GM19351 (cell line): ENCODE results near the gene KCNIP4.

Source experiments
- ATAC-seq: cut with Tn5 transposase; IDR thresholded peaks from one replicate; pipeline ENCODE4 v1.9.1; 2021; ENCODE audit warnings: mild to moderate bottlenecking, moderate library complexity; ENCODE audit not compliant: unreplicated experiment

KCNIP4 gene

GRCh38 chr4:21113496-21114223, 834.9 kb downstream of the KCNIP4 start:
- no peak for ATAC-seq

GRCh38 chr4:21102667-21103066, 845.9 kb downstream of the KCNIP4 start:
- ATAC-seq = no peak

- no peak for ATAC-seq
Observed at GRCh38 chr4:21097865-21098264, 850.7 kb downstream of the KCNIP4 start.

DNA sequence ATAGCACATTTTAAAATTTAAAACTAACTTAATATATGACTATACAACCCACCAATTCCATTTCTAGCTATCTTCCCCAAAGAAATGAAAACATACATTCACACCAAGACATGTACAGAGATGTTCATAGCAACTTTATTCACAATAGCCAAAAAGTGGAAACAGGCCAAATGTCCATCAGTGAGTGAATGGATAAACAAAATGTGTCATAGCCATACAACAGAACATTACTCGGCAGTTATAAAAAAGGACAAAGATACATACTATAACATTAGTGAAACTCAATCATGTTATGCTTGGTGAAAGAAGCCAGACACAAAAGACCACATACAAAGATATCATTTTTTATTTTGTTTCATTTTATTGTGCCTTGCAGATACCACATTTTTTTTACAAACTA, 851.5 kb downstream of the KCNIP4 start:
- ATAC-seq = no peak

GRCh38 chr4:21092531-21092930, 856.0 kb downstream of the KCNIP4 start:
- no peak for ATAC-seq

DNA sequence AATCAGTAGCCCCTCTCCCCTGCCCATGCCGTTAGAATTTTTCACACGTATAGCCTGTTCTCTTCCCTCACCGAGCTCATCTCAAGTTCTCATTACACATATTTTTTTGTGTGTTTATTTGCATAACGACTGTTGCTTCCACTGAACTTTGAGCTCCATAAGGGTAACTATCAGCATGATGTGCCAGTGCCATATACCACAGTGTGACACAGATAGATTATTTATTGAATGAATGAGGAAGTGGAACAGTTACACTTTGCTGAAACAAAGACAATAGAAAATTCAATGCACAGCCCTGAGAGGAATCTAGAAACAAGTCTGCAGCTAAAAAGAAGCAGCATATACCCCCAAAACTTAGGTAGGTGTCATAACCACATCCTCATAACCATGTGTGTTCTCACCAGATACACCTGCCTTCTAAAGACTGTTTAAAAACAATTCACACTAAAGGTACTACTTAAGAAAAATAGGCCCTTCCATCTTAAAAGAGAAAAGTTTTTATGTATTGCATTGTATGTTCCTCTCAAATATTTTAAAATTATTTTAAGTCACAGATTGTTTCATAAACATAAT, 858.4 kb downstream of the KCNIP4 start:
- ATAC-seq = no peak

GRCh38 chr4:21083413-21083812, 865.2 kb downstream of the KCNIP4 start:
- ATAC-seq = no peak

DNA sequence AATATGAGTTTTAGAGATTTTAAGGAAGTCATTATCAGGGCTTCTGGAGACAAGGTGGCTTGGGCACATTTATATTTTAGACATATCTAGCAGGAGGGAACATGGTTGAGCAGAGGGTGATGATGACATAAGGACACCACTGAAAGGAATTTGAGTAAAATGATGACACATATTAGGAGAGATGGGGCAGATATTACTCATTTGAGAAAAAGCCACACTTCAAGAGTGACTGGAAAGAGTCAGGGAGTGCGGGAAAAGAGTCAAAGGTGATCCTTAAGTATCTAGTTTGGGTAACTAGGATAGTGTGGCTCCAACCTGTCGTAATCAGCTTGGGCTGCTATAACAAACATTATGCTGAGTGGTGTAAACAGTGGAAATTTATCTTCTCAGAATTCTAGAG, 870.6 kb downstream of the KCNIP4 start:
- no peak for ATAC-seq

DNA sequence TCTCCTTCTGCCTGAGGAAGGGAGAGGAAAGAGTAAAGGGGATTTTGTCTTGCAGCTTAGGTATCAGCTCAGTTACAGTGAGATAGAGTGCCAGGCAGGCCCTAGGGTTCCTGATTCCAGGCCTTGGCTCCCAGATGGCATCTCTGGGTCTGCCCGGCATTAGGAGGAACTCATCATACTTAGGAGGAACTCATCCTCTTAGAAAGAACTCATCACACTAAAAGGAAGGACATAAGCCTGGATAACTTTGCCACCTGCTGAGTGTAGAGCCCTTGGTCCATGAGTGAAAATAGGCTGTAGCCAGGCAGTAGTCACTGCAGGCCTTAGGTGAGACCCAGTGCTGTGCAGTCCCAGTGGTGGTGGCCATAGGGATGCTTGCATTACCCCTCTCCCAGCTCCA, 881.2 kb downstream of the KCNIP4 start:
- ATAC-seq = no peak

GRCh38 chr4:21061902-21062301, 886.7 kb downstream of the KCNIP4 start:
- no peak for ATAC-seq

DNA sequence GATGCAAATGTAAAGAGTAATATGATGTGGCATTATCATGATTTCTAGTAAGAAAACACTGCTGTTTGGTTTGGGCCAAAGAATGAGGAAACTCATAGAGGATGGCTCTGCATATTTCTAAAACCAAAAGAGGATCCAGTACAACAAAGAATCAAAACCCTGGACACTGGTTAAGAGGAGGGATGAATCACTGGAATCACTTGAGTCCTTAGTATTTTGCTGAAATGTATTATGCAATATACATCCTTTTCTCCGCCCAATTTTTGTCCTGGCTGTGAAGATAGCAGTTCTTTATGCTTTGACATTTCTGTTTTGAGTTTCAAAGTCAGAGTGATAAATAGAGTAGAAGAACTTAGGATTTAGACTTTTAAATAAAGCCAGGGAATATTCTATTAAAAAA, 902.4 kb downstream of the KCNIP4 start:
- no peak for ATAC-seq

- ATAC-seq = no peak
Observed at GRCh38 chr4:21045119-21045518, 903.5 kb downstream of the KCNIP4 start.

- ATAC-seq = no peak
Observed at GRCh38 chr4:21041708-21042107, 906.9 kb downstream of the KCNIP4 start.

DNA sequence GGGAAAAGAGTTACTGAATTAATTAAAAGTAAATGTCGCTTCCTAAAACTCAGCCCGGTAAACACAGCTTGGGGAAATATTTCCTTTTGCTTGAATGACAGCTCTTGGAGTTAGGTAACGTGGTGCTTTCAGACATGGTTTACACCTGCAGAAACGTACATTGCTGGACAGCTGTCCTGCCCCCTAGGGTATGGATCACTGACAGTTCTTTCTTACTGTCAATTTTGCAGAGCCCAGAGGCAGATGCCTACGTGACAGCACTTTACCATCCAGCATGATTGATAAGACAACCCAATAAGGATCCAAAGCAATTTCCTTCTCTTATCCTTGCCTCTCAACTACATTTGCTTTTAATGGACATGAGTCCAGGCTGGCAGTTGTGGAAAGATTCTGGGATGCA, 913.8 kb downstream of the KCNIP4 start:
- ATAC-seq = no peak

DNA sequence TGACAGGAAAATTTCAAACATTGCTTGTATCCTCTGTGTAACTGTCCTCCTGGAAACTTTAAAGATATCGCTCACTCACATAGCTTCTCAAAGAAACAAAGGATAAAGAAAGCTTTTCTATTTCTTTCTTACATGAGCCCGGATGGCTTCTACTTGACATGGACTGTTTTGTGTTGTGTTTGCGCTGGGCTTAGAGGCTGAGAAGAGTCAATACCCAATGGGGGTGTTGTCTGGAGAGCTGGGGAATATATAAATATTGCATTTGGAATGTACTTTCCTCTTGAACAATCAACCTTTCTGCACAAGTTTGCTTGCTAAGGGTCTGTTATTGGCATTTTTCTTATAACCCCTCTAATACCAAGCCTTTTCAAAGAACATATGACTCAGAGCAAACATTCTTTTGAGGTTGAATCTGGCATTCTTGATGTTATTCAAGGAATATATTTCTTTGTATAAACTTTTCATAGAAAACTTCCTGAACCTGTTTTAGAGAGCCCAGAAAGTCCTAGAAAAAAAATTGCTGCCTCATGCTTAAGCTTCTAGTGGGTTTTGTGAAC, 916.4 kb downstream of the KCNIP4 start:
- ATAC-seq = no peak

DNA sequence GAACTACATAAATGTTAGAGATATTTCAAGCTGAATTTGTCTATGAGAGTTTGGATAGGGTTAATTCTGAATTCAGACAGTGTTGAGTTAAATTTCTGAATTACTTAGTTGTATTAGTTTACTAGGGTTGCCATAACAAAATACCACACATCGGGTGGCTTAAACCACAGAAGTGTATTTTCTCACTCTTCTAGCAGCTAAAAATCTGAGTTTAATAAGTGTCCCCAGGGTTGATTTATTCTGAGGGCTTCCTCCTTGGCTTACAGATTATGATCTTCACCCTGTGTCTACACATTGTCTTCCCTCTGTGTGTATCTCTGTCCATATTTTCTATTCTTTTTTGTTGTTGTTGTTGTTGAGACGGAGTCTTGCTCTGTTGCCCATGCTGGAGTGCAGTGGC, 929.8 kb downstream of the KCNIP4 start:
- no peak for ATAC-seq

DNA sequence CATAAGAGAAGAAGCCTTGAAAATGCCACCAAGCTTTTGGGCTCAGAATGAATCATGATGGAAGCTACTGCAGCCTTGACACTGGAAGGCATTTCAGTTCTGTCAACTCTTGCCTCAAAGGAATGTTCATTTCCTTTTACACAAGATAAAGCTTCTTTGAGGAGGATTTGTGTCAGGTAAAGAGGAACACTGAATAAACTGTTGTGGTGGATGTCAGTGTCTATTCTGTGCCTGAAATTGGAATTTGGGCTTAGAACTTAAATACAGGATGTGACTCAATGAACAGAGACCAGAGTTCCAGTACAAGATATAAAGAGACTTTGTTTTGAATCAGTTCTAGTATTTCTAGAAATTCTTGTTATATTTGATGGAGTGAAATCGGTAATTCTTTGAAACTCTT, 935.1 kb downstream of the KCNIP4 start:
- ATAC-seq = no peak

DNA sequence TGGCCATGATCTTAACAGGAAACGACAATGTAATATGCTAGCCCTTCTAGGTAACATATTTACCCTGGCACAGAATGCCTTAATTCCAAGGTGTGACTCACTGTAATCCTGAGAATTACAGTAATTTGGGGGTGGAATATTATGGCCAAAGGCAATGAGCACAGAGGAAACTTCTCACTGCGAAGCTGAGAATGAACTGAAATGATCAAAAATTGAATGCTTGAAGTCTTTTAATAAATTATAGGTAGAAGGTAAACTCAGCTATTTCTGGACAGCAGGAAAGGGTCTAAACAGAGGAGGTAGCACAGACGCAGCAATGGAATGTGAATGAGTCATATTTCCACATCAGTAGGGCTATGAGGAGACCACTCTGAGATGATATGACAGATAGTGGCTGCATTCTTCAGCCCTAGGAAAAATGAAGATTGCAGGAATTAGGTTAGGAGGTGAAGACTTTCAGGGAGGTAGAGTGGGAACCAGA, 935.7 kb downstream of the KCNIP4 start:
- no peak for ATAC-seq

DNA sequence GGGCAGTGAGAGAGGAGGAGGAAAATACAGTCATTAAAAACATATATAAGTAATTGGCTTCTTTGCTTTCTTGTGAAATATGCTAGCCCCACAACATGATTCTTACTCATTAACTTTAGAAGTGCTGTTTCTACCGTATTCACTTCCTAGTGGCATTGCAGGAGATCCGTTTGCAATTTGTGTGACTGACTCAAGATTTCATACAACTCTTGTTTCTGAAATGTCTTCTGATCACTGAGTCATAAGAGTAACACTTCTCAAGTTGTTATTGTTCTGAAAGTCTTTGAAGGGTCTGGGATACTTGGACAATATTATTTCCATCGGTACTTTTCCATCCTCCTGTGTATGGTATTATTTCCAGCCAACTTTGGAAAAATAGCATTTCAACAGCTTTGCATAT, 937.5 kb downstream of the KCNIP4 start:
- no peak for ATAC-seq

DNA sequence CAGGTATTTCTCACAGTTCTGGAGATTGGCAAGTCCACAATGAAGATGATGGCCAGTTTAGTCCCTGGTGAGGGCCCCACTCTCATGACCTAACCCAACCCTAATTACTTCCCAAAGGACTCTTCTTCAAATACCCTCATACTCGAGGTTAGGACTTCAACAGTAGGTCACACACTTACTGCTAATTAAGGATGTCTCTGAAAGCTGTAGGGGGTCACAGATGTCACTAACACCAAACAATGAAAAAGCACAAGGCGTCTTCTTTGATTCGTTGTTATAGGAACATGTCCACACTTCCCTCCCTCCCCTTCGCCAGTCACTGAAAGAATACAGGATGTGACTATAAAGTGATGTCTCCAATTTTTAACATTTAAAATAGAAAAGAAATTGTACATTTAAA, 938.6 kb downstream of the KCNIP4 start:
- ATAC-seq = no peak

DNA sequence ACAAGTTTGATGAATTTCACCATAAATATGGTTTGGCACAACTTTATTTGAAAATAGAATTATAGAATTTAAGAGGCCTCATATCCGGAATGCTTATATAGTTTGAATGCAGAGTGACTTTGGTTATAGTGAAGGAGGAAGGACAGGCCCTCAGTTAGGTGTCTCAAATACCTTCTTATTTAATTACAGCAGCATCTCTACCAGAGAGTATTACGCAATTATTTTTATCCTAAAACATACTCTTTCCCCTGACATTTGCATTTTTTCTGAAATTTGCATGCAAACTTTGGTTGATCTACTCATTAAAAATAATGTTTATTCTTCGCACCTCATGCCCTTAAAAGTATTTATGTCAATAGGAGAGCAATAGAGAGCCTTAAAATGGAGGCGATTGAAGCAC, 942.9 kb downstream of the KCNIP4 start:
- no peak for ATAC-seq

DNA sequence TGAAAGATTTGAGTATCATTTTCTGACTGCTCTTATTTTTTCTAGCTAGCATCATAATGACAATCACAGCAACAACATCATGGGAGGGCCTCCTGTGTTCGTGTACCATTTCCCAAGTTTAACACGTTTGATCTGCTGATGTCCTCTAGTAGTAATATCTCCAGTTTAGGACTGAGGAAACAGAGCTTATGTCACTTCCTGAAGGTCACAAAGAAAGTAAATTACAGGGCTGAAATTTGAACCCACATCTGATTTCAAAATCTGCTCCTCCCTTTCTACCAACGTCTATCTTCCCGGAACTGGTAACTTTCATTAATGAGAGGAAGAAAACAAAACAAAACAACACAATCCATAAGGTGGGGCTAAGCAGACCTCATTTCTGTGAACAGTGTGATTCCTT, 945.6 kb downstream of the KCNIP4 start:
- ATAC-seq = no peak

DNA sequence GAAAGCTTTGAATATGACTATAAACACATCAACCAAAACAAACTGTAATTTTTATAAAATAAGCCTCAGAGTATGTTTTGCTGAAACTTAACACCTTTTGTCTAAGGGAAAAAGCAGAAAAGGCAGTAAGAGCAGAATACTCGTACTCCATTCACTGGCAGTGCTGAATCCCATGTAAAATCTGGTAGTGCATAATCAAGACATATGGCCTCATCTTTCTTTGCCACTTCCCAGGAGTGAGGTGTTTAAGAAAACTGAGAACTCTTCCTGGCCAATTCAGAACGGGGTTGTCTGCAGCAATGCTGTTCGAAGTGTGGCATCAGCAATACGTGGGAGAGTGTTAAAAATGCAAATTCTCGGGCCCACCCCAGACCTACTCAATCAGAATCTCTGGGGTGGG, 946.3 kb downstream of the KCNIP4 start:
- no peak for ATAC-seq
